GM12864 (cell line): ENCODE results near the gene NCOA5.

Experiments
- DNase-seq: peaks from one replicate; pipeline ENCODE4 v3.0.0-alpha.2; 2011; ENCODE audit warnings: low read depth
- H3K4me3 ChIP-seq: 2 replicates; pipeline ENCODE4 v1.5.1; 2011; ENCODE audit warnings: mild to moderate bottlenecking, low read depth, low read length, control low read depth
- CTCF ChIP-seq: IDR thresholded peaks from 2 replicates; pipeline ENCODE4 v1.5.1; 2011; ENCODE audit warnings: low read depth, mild to moderate bottlenecking, moderate library complexity, low read length, control low read depth, inconsistent platforms; ENCODE audit errors: missing control alignments

The NCOA5 gene

GRCh38 chr20:46089417-46090388 is at the start of gene NCOA5:
Gene NCOA5, minus strand, starts transcription at chr20:46089962. Its CDS starts 10,538 bp downstream, at chr20:46079424.
- TF ChIP-seq CTCF: peak; percentile 5
- H3K4me3 ChIP-seq: peak within 1 kb of the TSS; percentile 57
- peak; percentile 86 for DNase-seq

GRCh38 chr20:46139266-46139889 is 49.6 kb upstream of the NCOA5 start:
- no peak for TF ChIP-seq CTCF
- no peak overlapping the region for H3K4me3 ChIP-seq
- no peak for DNase-seq

- TF ChIP-seq CTCF: no peak
Measured at GRCh38 chr20:46137816-46138215, 48.1 kb upstream of the NCOA5 start.

GRCh38 chr20:46135856-46136633 is 46.3 kb upstream of the NCOA5 start:
- DNase-seq: no peak
- no peak for TF ChIP-seq CTCF
- no peak overlapping the region for H3K4me3 ChIP-seq

More at GRCh38 chr20:46137816-46138215, 48.1 kb upstream of the NCOA5 start:
- no peak for DNase-seq
- no peak overlapping the region for H3K4me3 ChIP-seq

GRCh38 chr20:46134716-46135115 is 45.0 kb upstream of the NCOA5 start:
- TF ChIP-seq CTCF: no peak
- H3K4me3 ChIP-seq: no peak overlapping the region
- DNase-seq: no peak

GRCh38 chr20:46133886-46134654 is 44.3 kb upstream of the NCOA5 start:
- no peak overlapping the region for H3K4me3 ChIP-seq
- no peak for DNase-seq
- TF ChIP-seq CTCF: no peak
